Myocyte (in vitro differentiated cells): Measurements from ENCODE around the gene S100PBP. TPM values are rescaled to one million over a fixed set of nuclear protein-coding genes. Genes with fewer than 3 reads are reported as not detected.
A peak's percentile ranks its signal among the peaks of the same experiment; 100 is the strongest.
"Not testable (repeated sequence)": the region's sequence is repeated elsewhere in the genome, so short reads cannot be mapped to it uniquely, and the experiment has no call there.

Experiments
- DNase-seq: peaks from one replicate; pipeline ENCODE4 v3.0.0-alpha.2; 2012; ENCODE audit warnings: low read depth
- total RNA-seq: library from RNA; depleted of rRNA; stranded (reverse); fragments of >200 nt; gene quantifications from 2 replicates; pipeline ENCODE4 v1.2.3, GENCODE V29; 2014

S100PBP gene
- total RNA-seq, 1 donor from 2014 or later = 27.9 TPM

GRCh38 chr1:32899586-32900296 lies 82.3 kb downstream of the S100PBP start:
- DNase-seq = no peak

GRCh38 chr1:32900371-32900955 lies 83.0 kb downstream of the S100PBP start:
- no peak for DNase-seq

GRCh38 chr1:32900956-32901822 lies 83.7 kb downstream of the S100PBP start, which contains the start of gene TMEM54:
Gene TMEM54, minus strand, starts transcription at chr1:32901389. Its CDS starts 151 bp downstream, at chr1:32901238.
- peak; percentile 34 for DNase-seq

GRCh38 chr1:32901823-32902534 lies 84.5 kb downstream of the S100PBP start:
- no peak for DNase-seq

- no peak for DNase-seq
Observed at GRCh38 chr1:32902535-32902920, 85.1 kb downstream of the S100PBP start.

GRCh38 chr1:32903991-32904785 lies 86.7 kb downstream of the S100PBP start:
- DNase-seq = no peak

- DNase-seq = no peak
Observed at GRCh38 chr1:32904797-32905196, 87.3 kb downstream of the S100PBP start.

GRCh38 chr1:32905588-32905987 lies 88.1 kb downstream of the S100PBP start:
- DNase-seq = not testable (repeated sequence)

GRCh38 chr1:32906654-32907053 lies 89.2 kb downstream of the S100PBP start:
- DNase-seq = no peak

GRCh38 chr1:32907435-32907834 lies 90.0 kb downstream of the S100PBP start:
- DNase-seq = no peak

Other genes starting within 250 kb of the S100PBP start
- 42.9 and 44.4 TPM in 2 replicates for gene ZBTB8OS, start 167.1 kb upstream of the S100PBP start, total RNA-seq
- gene RBBP4, start 166.4 kb upstream of the S100PBP start, total RNA-seq = 161 and 193 TPM in 2 replicates
- gene SYNC, start 114.9 kb upstream of the S100PBP start, total RNA-seq = 131 and 152 TPM in 2 replicates
- gene YARS1, start 295 bp upstream of the S100PBP start, total RNA-seq = 76.2 and 79.9 TPM in 2 replicates
- gene FNDC5, start 53.3 kb downstream of the S100PBP start, total RNA-seq = 392 and 577 TPM in 2 replicates
- gene HPCA, start 68.8 kb downstream of the S100PBP start, total RNA-seq = 0.88 TPM in 1 of 2 replicates, not detected in the other
- 28.3 and 44.2 TPM in 2 replicates for gene TMEM54, start 83.7 kb downstream of the S100PBP start, total RNA-seq
- 14.9 and 23.4 TPM in 2 replicates for gene RNF19B, start 147.2 kb downstream of the S100PBP start, total RNA-seq
- gene AK2, start 219.2 kb downstream of the S100PBP start, total RNA-seq = 127 and 166 TPM in 2 replicates